Measurements from ENCODE around the gene IL2RA.

Gene IL2RA

DNA sequence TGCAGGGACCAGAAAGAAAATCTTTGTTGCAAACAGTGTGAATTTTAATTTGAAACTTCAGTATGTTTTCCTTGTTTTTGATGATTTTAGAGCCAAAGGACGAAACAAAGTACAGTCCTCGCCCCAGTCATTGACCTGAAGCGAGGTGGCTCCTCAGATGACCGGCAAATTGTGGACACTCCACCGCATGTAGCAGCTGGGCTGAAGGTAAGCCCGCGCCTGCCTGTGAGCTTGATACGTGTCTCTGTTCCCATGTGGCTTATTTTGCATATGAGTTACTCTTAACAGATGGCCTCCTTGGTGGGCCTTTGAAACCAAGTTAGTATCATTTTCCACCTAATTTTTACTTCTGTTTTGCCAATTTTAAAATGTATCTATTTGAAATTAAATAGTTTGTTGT is 39.0 kb upstream of the IL2RA start:
- TF ChIP-seq, protein P1, sequence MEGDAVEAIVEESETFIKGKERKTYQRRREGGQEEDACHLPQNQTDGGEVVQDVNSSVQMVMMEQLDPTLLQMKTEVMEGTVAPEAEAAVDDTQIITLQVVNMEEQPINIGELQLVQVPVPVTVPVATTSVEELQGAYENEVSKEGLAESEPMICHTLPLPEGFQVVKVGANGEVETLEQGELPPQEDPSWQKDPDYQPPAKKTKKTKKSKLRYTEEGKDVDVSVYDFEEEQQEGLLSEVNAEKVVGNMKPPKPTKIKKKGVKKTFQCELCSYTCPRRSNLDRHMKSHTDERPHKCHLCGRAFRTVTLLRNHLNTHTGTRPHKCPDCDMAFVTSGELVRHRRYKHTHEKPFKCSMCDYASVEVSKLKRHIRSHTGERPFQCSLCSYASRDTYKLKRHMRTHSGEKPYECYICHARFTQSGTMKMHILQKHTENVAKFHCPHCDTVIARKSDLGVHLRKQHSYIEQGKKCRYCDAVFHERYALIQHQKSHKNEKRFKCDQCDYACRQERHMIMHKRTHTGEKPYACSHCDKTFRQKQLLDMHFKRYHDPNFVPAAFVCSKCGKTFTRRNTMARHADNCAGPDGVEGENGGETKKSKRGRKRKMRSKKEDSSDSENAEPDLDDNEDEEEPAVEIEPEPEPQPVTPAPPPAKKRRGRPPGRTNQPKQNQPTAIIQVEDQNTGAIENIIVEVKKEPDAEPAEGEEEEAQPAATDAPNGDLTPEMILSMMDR (IDR thresholded peaks at IDR 0.05) = no peak

- TF ChIP-seq, protein P1 (IDR thresholded peaks at IDR 0.05) = no peak
These were observed 38.2 kb upstream of the IL2RA start for GRCh38 chr10:6100370-6100769.

GRCh38 chr10:6098156-6098555 is 36.0 kb upstream of the IL2RA start:
- TF ChIP-seq, protein P1 (IDR thresholded peaks at IDR 0.05) = no peak

- TF ChIP-seq, protein P1 (IDR thresholded peaks at IDR 0.05) = no peak
These were observed 34.9 kb upstream of the IL2RA start for GRCh38 chr10:6097063-6097462.

DNA sequence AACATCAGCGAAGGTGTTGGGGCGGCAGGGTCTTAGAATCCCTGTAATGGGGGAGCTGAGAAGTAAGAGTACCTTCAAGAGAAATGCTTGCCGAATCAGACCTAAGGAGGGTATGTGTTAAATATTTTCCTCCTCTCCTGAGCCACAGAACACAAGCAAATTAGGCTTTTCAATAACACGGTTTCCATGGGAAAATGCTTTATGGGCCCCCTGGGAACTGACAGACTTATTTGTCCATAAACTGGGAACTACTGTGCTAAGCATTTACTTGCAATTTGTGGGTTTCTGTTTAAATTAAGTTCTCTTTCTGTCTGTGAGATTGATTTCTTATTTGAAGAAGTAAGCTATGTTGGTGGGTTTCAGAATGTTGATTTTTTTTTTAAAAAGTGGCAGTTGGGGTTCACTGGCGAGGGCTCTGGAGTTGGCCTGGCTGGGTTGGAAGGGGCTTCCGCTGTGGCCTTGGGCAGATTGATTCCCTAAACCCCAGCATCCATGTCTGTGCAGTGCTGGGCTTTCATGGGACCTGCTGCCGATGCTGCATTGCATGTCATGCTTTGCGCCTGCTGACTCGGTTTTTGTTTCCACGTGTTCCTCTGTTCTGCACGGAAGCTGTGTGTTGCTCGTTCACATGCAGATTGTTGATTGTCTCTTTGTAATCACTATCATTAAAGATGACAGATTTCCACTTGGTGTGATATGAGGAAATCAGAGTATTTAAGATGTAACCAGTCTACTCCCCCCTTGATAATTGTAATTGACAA is 33.8 kb upstream of the IL2RA start:
- TF ChIP-seq, protein P1 (IDR thresholded peaks at IDR 0.05) = no peak

- TF ChIP-seq, protein P1 (IDR thresholded peaks at IDR 0.05) = no peak
These were observed 30.6 kb upstream of the IL2RA start for GRCh38 chr10:6092731-6093130.

GRCh38 chr10:6091630-6092029 is 29.5 kb upstream of the IL2RA start:
- TF ChIP-seq, protein P1 (IDR thresholded peaks at IDR 0.05) = no peak
